Measurements from ENCODE around the gene SLC25A12. TPM values are rescaled to one million over a fixed set of nuclear protein-coding genes. Genes with fewer than 3 reads are reported as not detected.
A peak's percentile ranks its signal among the peaks of the same experiment; 100 is the strongest.

Gene SLC25A12
- total RNA-seq, 1 experiment from 2014 or later = 24.5 TPM

GRCh38 chr2:171894612-171894947 is 536 bp upstream of the SLC25A12 start:
- no peak for DNase-seq (ENCODE audit: low spot score)
- in situ Hi-C loops (cut with HindIII; ENCODE audit: low sequenced_read_pairs) = no loop called here

GRCh38 chr2:171893196-171893823 is 734 bp downstream of the SLC25A12 start:
- in situ Hi-C loops (cut with HindIII; ENCODE audit: low sequenced_read_pairs) = no loop called here
- peak; percentile 45 for DNase-seq (ENCODE audit: low spot score)

GRCh38 chr2:171889808-171890207 is 4.2 kb downstream of the SLC25A12 start:
- in situ Hi-C loops (cut with HindIII; ENCODE audit: low sequenced_read_pairs) = no loop called here

GRCh38 chr2:171889333-171889732 is 4.7 kb downstream of the SLC25A12 start:
- DNase-seq (ENCODE audit: low spot score) = no peak
- in situ Hi-C loops (cut with HindIII; ENCODE audit: low sequenced_read_pairs) = no loop called here

More at GRCh38 chr2:171889808-171890207, 4.2 kb downstream of the SLC25A12 start:
- no peak for DNase-seq (ENCODE audit: low spot score)

DNA sequence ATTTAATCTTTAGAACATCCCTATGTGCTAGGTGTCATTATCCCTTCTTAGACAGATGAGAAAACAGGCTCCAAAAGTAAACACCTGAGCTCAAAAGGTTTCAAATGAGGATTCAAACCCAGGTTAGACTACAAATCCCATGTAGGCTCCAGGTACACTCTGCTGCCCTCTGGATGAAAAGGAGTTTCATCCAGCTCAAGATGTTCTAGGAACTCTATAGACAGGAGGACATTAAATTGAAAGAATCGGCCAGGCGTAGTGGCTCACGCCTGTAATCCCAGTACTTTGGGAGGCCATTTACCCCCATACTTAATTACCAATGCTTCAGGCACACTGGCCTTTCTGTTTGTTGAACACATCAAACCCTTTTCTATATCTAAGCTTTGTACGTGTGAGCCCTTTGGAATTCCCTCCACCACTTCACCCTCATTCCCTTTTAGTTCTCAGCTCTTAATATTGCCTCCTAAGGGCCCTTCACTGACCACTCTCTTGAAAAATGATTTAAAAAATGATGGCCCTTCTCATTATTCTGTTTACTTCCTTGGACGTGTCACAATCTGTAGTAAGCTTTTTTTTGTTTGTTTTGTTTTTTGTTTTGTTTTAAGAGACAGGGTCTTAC is 10.7 kb downstream of the SLC25A12 start:
- DNase-seq (ENCODE audit: low spot score) = no peak
- in situ Hi-C loops (cut with HindIII; ENCODE audit: low sequenced_read_pairs) = no loop called here

DNA sequence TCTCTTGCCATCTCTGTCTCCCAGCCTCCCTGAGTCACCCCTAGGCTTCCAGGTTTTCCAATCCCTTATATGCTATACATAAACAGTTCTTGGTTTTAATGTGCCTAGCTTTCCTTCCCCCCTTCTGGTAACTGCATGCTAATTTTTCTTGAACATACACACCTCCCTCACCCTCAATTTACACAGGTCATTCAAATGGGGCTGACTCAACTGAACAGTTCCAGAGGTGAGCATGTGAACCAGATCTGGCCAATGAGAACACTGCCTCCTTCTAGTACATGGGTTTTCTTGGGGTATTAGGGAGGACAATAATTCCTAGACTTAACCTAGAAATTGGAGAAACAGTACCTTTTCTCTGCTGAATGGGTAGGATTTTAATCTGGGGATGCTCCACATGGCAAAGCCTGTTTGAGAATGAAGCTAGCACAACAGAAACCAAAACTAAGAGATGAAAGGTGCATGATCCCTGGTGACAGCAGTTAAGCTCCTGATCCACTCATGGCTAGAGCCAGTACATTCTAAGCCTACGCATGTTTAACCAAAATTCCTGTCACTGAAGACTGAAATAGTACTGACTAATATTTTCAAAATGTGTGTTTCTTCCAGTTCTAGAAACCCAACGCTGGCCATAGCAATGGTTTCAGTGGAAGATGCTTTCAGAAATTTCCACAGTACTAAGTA is 11.8 kb downstream of the SLC25A12 start:
- no peak for DNase-seq (ENCODE audit: low spot score)
- in situ Hi-C loops (cut with HindIII; ENCODE audit: low sequenced_read_pairs) = no loop called here

- in situ Hi-C loops (cut with HindIII; ENCODE audit: low sequenced_read_pairs) = no loop called here
- DNase-seq (ENCODE audit: low spot score) = no peak
Observed at GRCh38 chr2:171880774-171881173, 13.3 kb downstream of the SLC25A12 start.

- in situ Hi-C loops (cut with HindIII; ENCODE audit: low sequenced_read_pairs) = no loop called here
- DNase-seq (ENCODE audit: low spot score) = no peak
Observed at GRCh38 chr2:171879865-171880264, 14.2 kb downstream of the SLC25A12 start.

DNA sequence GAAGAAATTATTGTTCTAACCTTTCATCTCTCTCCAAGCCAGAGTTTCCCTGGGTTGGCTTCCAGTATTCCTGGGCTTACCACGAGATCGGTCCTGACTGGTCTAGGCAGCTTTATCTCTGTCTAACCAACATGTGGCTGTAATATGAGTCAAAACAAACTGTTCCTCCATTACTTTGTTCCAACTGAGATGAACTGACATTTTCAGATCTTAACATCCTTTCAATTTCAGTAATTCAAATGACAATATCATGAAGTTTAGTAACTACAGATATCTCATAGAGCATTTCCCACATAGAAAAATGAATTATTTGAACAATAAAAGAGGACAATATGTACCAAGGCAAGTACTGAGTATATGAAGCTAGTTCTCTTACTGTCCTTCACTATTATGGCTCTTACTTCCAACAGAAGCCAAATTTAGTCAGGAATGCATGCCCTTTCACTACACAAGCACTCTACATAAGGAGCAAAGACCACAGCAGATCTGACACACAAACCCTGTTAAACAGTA is 15.5 kb downstream of the SLC25A12 start:
- in situ Hi-C loops (cut with HindIII; ENCODE audit: low sequenced_read_pairs) = no loop called here
- DNase-seq (ENCODE audit: low spot score) = peak; percentile 24

- no peak for DNase-seq (ENCODE audit: low spot score)
- in situ Hi-C loops (cut with HindIII; ENCODE audit: low sequenced_read_pairs) = no loop called here
Observed at GRCh38 chr2:171874963-171875362, 19.1 kb downstream of the SLC25A12 start.

GRCh38 chr2:171874517-171874916 is 19.5 kb downstream of the SLC25A12 start:
- DNase-seq (ENCODE audit: low spot score) = no peak
- in situ Hi-C loops (cut with HindIII; ENCODE audit: low sequenced_read_pairs) = no loop called here

DNA sequence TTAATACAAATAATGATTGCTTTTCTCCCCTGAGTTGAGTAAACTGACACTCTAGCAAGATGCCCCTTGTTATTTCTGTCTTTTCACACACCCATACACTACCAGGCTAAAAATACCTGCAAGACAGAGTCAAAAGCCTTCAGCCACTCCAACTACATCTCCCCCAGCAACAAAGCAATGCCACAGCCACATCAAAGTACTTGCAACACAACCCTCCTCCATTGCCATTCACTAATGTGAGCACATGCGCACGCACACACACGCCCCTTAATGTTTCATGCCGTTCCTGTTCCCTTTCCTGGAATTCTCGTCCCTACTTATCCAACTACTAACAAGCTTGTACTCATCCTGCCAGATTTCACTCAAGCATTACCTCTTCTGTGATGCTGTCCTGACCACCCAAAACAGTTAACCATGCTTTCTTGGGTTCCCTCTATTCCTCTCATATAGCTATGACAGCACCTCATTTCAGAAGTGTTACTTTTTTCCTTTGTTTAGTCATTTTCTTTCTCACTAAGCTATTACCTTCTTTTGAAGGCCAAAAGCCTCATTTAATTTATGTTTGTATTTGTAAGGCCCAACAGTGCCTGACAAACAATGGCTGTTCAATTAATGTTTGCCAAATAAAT is 29.6 kb downstream of the SLC25A12 start:
- no peak for DNase-seq (ENCODE audit: low spot score)
- in situ Hi-C loops (cut with HindIII; ENCODE audit: low sequenced_read_pairs) = no loop called here

- in situ Hi-C loops (cut with HindIII; ENCODE audit: low sequenced_read_pairs) = no loop called here
- no peak for DNase-seq (ENCODE audit: low spot score)
Observed at GRCh38 chr2:171862501-171862900, 31.5 kb downstream of the SLC25A12 start.

- no peak for DNase-seq (ENCODE audit: low spot score)
- in situ Hi-C loops (cut with HindIII; ENCODE audit: low sequenced_read_pairs) = no loop called here
Observed at GRCh38 chr2:171858397-171858958, 35.6 kb downstream of the SLC25A12 start.

GRCh38 chr2:171855401-171855800 is 38.6 kb downstream of the SLC25A12 start:
- in situ Hi-C loops (cut with HindIII; ENCODE audit: low sequenced_read_pairs) = no loop called here
- DNase-seq (ENCODE audit: low spot score) = no peak

GRCh38 chr2:171852366-171852888 is 41.6 kb downstream of the SLC25A12 start:
- in situ Hi-C loops (cut with HindIII; ENCODE audit: low sequenced_read_pairs) = no loop called here

DNA sequence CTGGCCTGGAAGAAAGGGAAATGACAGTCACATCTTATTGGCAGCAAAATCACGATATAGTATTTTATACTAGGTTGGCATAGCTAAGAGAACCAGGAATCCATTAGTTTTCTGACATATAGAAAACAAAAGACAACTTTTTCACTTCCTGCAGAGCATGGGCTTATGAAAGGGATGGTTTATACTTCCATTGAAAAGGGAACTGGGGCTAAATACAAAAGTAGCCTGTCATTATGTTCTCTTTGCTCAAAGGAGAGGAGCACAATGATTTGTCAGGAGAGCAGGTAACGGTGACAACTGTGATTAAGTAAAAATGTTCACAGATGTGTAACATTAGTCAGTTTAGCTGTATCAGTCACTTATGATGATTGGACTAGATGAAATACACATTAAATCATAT is 46.4 kb downstream of the SLC25A12 start:
- in situ Hi-C loops (cut with HindIII; ENCODE audit: low sequenced_read_pairs) = no loop called here
- DNase-seq (ENCODE audit: low spot score) = no peak

More at GRCh38 chr2:171852366-171852888, 41.6 kb downstream of the SLC25A12 start:
- DNase-seq (ENCODE audit: low spot score) = no peak

DNA sequence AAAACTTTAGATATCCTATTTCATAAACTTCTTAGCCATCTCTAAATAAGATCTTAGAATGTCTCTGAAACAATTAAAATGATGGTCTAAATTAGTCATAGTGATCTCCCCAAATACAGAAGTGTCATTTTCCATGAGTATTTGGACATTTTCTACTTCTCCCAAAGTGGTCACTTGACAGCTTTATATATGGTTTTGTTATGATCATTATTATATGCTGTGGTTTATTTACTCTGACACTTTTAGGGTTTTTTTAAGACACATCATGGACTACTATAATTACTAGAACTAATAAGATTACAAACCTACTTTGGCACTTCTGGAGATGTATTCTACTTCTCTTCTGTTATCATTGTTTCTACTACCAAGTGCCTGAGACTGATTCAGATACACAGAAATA is 47.1 kb downstream of the SLC25A12 start:
- no peak for DNase-seq (ENCODE audit: low spot score)
- in situ Hi-C loops (cut with HindIII; ENCODE audit: low sequenced_read_pairs) = no loop called here

- no peak for DNase-seq (ENCODE audit: low spot score)
- in situ Hi-C loops (cut with HindIII; ENCODE audit: low sequenced_read_pairs) = no loop called here
Observed at GRCh38 chr2:171841996-171842395, 52.0 kb downstream of the SLC25A12 start.
